Loucy (cell line): ENCODE results near the gene RPL15.

Source experiments
- CTCF ChIP-seq: fragments of 200-600 bp; sonication (generic); conservative IDR thresholded peaks from 2 replicates; pipeline ENCODE4 v1.5.1; 2014; ENCODE audit warnings: mild to moderate bottlenecking, antibody characterized with exemption, low read length
- EZH2phosphoT487 ChIP-seq: fragments of 200-600 bp; IDR thresholded peaks from 2 replicates; pipeline ENCODE4 v1.6.1; 2018; ENCODE audit warnings: antibody characterized with exemption, mild to moderate bottlenecking, moderate library complexity, borderline replicate concordance

- TF ChIP-seq CTCF (no peak), EZH2phosphoT487 (no peak)
Observed at GRCh38 chr3:23904545-23904944, 12.4 kb upstream of the RPL15 start.
